HEK293 (cell line): ENCODE results near the gene ARIH2.

Source experiments
- CTCF ChIP-seq: fragments of 450-650 bp; formaldehyde crosslinking; IDR thresholded peaks from 2 replicates; pipeline ENCODE4 v1.5.1; 2016; ENCODE audit warnings: missing biosample characterization, missing genetic modification characterization
- YY1 ChIP-seq: fragments of 450-650 bp; formaldehyde crosslinking; IDR thresholded peaks from 2 replicates; pipeline ENCODE4 v1.5.1; 2018; ENCODE audit warnings: missing biosample characterization, missing genetic modification characterization

GRCh38 chr3:49029563-49029884 lies 110.9 kb downstream of the ARIH2 start:
- TF ChIP-seq CTCF (tag by site-specific recombination) (no peak), YY1 (tag by site-specific recombination) (no peak)
